ENCODE data around the gene UNC13B. TPM values are rescaled to one million over a fixed set of nuclear protein-coding genes. Genes with fewer than 3 reads are reported as not detected.

The UNC13B gene
- total RNA-seq, 1 experiment from 2014 or later = 49.3 TPM

DNA sequence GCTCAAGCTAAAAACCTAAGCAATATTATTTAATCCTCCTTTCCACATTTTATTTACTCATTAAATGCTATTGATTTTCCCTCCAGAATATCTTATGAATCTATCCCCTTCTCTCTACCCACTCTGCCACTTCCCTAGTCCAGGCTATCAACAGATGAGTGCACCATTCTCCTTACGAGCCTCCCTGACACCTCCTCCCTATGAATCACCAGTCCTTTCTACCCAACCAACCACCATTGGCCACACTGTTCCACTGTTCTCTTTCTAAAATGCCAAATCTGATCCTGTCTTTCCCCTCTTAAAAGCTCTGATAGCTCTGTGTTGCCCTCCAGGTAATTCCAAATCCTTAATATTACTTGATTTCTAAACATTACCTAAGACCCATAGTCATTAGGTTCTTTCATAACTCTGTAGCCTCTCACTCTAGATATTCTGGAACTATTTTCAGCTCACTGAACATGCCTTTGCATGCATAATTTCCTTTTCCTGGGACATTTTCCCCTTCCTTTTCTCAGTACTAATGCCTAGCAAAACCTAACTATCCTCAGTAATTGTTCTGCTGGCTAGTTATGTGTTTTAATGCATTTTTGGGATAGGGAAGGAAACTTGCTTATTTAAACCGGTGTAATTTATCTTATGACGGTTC, 126.3 kb downstream of the UNC13B start:
- TF ChIP-seq, protein P1, sequence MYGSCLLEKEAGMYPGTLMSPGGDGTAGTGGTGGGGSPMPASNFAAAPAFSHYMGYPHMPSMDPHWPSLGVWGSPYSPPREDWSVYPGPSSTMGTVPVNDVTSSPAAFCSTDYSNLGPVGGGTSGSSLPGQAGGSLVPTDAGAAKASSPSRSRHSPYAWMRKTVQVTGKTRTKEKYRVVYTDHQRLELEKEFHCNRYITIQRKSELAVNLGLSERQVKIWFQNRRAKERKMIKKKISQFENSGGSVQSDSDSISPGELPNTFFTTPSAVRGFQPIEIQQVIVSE (CRISPR knock-in tag; IDR thresholded peaks at IDR 0.05; ENCODE audit: borderline replicate concordance) = no peak
- TF ChIP-seq ZNF423 (CRISPR knock-in tag; IDR thresholded peaks at IDR 0.05) (no peak), RORB (CRISPR knock-in tag; IDR thresholded peaks at IDR 0.05) (no peak), TCF7 (CRISPR knock-in tag; IDR thresholded peaks at IDR 0.05; ENCODE audit: low read depth) (no peak), MXD4 (CRISPR knock-in tag; IDR thresholded peaks at IDR 0.05; ENCODE audit: borderline replicate concordance) (no peak), RELA (CRISPR knock-in tag; IDR thresholded peaks at IDR 0.05; ENCODE audit: borderline replicate concordance) (no peak), NFE2L1 (CRISPR knock-in tag; IDR thresholded peaks at IDR 0.05) (no peak)
- TF ChIP-seq, protein P2, sequence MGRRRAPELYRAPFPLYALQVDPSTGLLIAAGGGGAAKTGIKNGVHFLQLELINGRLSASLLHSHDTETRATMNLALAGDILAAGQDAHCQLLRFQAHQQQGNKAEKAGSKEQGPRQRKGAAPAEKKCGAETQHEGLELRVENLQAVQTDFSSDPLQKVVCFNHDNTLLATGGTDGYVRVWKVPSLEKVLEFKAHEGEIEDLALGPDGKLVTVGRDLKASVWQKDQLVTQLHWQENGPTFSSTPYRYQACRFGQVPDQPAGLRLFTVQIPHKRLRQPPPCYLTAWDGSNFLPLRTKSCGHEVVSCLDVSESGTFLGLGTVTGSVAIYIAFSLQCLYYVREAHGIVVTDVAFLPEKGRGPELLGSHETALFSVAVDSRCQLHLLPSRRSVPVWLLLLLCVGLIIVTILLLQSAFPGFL (CRISPR knock-in tag; IDR thresholded peaks at IDR 0.05; ENCODE audit: borderline replicate concordance) = no peak
- TF ChIP-seq, protein P3, sequence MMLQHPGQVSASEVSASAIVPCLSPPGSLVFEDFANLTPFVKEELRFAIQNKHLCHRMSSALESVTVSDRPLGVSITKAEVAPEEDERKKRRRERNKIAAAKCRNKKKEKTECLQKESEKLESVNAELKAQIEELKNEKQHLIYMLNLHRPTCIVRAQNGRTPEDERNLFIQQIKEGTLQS (CRISPR knock-in tag; conservative IDR thresholded peaks at IDR 0.05) = no peak
- TF ChIP-seq, protein P4, sequence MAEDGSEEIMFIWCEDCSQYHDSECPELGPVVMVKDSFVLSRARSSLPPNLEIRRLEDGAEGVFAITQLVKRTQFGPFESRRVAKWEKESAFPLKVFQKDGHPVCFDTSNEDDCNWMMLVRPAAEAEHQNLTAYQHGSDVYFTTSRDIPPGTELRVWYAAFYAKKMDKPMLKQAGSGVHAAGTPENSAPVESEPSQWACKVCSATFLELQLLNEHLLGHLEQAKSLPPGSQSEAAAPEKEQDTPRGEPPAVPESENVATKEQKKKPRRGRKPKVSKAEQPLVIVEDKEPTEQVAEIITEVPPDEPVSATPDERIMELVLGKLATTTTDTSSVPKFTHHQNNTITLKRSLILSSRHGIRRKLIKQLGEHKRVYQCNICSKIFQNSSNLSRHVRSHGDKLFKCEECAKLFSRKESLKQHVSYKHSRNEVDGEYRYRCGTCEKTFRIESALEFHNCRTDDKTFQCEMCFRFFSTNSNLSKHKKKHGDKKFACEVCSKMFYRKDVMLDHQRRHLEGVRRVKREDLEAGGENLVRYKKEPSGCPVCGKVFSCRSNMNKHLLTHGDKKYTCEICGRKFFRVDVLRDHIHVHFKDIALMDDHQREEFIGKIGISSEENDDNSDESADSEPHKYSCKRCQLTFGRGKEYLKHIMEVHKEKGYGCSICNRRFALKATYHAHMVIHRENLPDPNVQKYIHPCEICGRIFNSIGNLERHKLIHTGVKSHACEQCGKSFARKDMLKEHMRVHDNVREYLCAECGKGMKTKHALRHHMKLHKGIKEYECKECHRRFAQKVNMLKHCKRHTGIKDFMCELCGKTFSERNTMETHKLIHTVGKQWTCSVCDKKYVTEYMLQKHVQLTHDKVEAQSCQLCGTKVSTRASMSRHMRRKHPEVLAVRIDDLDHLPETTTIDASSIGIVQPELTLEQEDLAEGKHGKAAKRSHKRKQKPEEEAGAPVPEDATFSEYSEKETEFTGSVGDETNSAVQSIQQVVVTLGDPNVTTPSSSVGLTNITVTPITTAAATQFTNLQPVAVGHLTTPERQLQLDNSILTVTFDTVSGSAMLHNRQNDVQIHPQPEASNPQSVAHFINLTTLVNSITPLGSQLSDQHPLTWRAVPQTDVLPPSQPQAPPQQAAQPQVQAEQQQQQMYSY (CRISPR knock-in tag; IDR thresholded peaks at IDR 0.05) = no peak
- TF ChIP-seq, protein P5, sequence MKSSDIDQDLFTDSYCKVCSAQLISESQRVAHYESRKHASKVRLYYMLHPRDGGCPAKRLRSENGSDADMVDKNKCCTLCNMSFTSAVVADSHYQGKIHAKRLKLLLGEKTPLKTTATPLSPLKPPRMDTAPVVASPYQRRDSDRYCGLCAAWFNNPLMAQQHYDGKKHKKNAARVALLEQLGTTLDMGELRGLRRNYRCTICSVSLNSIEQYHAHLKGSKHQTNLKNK (CRISPR knock-in tag; IDR thresholded peaks at IDR 0.05) = no peak
- TF ChIP-seq, protein P6, sequence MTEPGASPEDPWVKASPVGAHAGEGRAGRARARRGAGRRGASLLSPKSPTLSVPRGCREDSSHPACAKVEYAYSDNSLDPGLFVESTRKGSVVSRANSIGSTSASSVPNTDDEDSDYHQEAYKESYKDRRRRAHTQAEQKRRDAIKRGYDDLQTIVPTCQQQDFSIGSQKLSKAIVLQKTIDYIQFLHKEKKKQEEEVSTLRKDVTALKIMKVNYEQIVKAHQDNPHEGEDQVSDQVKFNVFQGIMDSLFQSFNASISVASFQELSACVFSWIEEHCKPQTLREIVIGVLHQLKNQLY (CRISPR knock-in tag; IDR thresholded peaks at IDR 0.05) = no peak
- H3K4me1 Mint-ChIP-seq = peaks cover 2% of the 10 kb centered on the region; the same call in 1 of the 2 replicates
- no peak for DNase-seq (ENCODE audit: low spot score)
- CTCF ChIA-PET = interaction anchor here (1.2 kb wide), 1 partner anchor 171 kb away, joined by 3 read pairs; no protein-coding TSS in a partner anchor
- H3K27ac Mint-ChIP-seq = no peak overlapping the region
- POLR2A ChIA-PET = no interaction called here
- H3K4me3 Mint-ChIP-seq = no peak overlapping the region
- H3K27me3 Mint-ChIP-seq (ENCODE audit: low read depth) = no peaks in the 10 kb centered on the region
- no peaks in the 10 kb centered on the region for H3K9me3 Mint-ChIP-seq
- H3K36me3 Mint-ChIP-seq = no peaks in the 10 kb centered on the region
- ATAC-seq = no peak

DNA sequence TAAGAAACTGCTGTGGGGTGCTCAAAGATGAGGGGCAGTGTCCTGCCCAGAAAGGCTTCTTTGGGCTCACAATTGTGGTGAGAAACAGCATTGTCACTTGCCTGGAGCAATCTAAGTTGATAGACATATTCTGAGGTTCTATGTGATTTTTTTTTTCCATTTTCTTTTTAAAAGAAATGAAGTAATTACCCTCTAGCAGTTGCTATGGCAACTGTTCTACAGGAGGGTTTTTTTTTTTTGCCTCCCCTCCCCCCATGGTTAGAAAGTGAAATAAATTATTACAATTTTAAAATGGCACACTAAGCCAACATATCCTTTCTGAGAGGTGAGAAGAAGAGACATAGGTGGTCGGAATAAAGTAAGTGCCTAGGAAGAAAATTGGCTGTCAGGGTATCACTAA, 127.0 kb downstream of the UNC13B start:
- POLR2A ChIA-PET = no interaction called here
- Mint-ChIP-seq H3K27ac (no peak overlapping the region), H3K36me3 (no peaks in the 10 kb centered on the region), H3K4me3 (no peak overlapping the region), H3K9me3 (no peaks in the 10 kb centered on the region), H3K4me1 (peaks cover 3% of the 10 kb centered on the region; the same call in 1 of the 2 replicates), H3K27me3 (ENCODE audit: low read depth) (no peaks in the 10 kb centered on the region)
- ATAC-seq = no peak
- DNase-seq (ENCODE audit: low spot score) = no peak
- CTCF ChIA-PET = interaction anchor here (1.2 to 1.3 kb wide), 2 partner anchors 8 to 172 kb away, joined by 3 to 6 read pairs; no protein-coding TSS in a partner anchor
- TF ChIP-seq, protein P7, sequence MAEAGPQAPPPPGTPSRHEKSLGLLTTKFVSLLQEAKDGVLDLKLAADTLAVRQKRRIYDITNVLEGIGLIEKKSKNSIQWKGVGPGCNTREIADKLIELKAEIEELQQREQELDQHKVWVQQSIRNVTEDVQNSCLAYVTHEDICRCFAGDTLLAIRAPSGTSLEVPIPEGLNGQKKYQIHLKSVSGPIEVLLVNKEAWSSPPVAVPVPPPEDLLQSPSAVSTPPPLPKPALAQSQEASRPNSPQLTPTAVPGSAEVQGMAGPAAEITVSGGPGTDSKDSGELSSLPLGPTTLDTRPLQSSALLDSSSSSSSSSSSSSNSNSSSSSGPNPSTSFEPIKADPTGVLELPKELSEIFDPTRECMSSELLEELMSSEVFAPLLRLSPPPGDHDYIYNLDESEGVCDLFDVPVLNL (CRISPR knock-in tag; IDR thresholded peaks at IDR 0.05; ENCODE audit: borderline replicate concordance, low read depth) = no peak
- no peak for TF ChIP-seq JUN (CRISPR knock-in tag; IDR thresholded peaks at IDR 0.05)
- no peak for TF ChIP-seq ZBTB21 (CRISPR knock-in tag; IDR thresholded peaks at IDR 0.05; ENCODE audit: borderline replicate concordance)
- TF ChIP-seq, protein P8, sequence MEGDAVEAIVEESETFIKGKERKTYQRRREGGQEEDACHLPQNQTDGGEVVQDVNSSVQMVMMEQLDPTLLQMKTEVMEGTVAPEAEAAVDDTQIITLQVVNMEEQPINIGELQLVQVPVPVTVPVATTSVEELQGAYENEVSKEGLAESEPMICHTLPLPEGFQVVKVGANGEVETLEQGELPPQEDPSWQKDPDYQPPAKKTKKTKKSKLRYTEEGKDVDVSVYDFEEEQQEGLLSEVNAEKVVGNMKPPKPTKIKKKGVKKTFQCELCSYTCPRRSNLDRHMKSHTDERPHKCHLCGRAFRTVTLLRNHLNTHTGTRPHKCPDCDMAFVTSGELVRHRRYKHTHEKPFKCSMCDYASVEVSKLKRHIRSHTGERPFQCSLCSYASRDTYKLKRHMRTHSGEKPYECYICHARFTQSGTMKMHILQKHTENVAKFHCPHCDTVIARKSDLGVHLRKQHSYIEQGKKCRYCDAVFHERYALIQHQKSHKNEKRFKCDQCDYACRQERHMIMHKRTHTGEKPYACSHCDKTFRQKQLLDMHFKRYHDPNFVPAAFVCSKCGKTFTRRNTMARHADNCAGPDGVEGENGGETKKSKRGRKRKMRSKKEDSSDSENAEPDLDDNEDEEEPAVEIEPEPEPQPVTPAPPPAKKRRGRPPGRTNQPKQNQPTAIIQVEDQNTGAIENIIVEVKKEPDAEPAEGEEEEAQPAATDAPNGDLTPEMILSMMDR (IDR thresholded peaks at IDR 0.05) = no peak
- TF ChIP-seq NFYB (CRISPR knock-in tag; conservative IDR thresholded peaks at IDR 0.05; ENCODE audit: low read depth) = no peak
- TF ChIP-seq, protein P9, sequence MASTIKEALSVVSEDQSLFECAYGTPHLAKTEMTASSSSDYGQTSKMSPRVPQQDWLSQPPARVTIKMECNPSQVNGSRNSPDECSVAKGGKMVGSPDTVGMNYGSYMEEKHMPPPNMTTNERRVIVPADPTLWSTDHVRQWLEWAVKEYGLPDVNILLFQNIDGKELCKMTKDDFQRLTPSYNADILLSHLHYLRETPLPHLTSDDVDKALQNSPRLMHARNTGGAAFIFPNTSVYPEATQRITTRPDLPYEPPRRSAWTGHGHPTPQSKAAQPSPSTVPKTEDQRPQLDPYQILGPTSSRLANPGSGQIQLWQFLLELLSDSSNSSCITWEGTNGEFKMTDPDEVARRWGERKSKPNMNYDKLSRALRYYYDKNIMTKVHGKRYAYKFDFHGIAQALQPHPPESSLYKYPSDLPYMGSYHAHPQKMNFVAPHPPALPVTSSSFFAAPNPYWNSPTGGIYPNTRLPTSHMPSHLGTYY (CRISPR knock-in tag; IDR thresholded peaks at IDR 0.05) = no peak
- TF ChIP-seq, protein P10, sequence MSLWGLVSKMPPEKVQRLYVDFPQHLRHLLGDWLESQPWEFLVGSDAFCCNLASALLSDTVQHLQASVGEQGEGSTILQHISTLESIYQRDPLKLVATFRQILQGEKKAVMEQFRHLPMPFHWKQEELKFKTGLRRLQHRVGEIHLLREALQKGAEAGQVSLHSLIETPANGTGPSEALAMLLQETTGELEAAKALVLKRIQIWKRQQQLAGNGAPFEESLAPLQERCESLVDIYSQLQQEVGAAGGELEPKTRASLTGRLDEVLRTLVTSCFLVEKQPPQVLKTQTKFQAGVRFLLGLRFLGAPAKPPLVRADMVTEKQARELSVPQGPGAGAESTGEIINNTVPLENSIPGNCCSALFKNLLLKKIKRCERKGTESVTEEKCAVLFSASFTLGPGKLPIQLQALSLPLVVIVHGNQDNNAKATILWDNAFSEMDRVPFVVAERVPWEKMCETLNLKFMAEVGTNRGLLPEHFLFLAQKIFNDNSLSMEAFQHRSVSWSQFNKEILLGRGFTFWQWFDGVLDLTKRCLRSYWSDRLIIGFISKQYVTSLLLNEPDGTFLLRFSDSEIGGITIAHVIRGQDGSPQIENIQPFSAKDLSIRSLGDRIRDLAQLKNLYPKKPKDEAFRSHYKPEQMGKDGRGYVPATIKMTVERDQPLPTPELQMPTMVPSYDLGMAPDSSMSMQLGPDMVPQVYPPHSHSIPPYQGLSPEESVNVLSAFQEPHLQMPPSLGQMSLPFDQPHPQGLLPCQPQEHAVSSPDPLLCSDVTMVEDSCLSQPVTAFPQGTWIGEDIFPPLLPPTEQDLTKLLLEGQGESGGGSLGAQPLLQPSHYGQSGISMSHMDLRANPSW (CRISPR knock-in tag; conservative IDR thresholded peaks at IDR 0.05; ENCODE audit: low read depth) = no peak
- no peak for TF ChIP-seq ESRRA (CRISPR knock-in tag; IDR thresholded peaks at IDR 0.05; ENCODE audit: borderline replicate concordance)
